ENCODE results near the gene TTLL8. TPM values are rescaled to one million over a fixed set of nuclear protein-coding genes. Genes with fewer than 3 reads are reported as not detected.

The TTLL8 gene
- total RNA-seq, 1 experiment from 2014 or later: not detected

DNA sequence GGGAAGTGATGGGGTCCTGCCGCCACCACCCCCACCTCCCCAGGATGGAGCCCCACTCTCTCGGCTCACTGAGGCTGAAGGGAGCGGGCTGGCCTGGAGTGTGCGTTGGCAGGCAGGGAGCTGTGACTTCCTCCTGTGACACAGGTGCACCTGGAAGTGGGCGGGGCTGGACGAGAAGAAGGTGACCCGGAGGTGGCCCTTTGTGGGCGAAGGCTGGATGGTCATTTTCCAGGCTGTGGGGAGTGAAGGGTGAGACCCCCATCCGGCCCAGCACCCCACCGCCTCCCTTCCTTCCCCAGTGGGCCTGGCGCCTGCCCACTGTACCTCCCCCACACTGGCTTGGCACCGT, 60.9 kb downstream of the TTLL8 start:
- Histone ChIP-seq H3K27ac (ENCODE audit: low read depth, low read length) (no peak overlapping the region), H4K20me1 (ENCODE audit: insufficient read depth) (no peaks in the 10 kb centered on the region), H3K9me3 (ENCODE audit: control insufficient read depth in 1 of 2, insufficient read depth in 1 of 2, low read depth in 1 of 2, low read length in 2 of 2) (no peaks in the 10 kb centered on the region), H3K27me3 (ENCODE audit: insufficient read depth, low read length) (no peaks in the 10 kb centered on the region), H3K79me2 (ENCODE audit: insufficient read depth, low read length) (no peaks in the 10 kb centered on the region), H3K4me3 (replicated peaks in 1 of 2; ENCODE audit: low read depth in 1 of 2, low read length in 2 of 2) (no peak overlapping the region), H3K4me2 (ENCODE audit: low read length) (no peak overlapping the region), H3K9me2 (ENCODE audit: insufficient read depth) (no peaks in the 10 kb centered on the region), H2AFZ (ENCODE audit: low read depth, low read length, poor library complexity, severe bottlenecking) (no peak overlapping the region), H3K9ac (ENCODE audit: low read length) (no peak overlapping the region), H3K36me3 (ENCODE audit: control insufficient read depth in 1 of 2, insufficient read depth in 2 of 2, low read length in 2 of 2) (no peaks in the 10 kb centered on the region), H3K4me1 (ENCODE audit: control insufficient read depth in 1 of 2, insufficient read depth in 2 of 2, low read length in 2 of 2) (peaks cover 0 to 14% of the 10 kb centered on the region in 2 experiments; a peak in 1 of 4 replicates)
- ATAC-seq (no peak), DNase-seq (ENCODE audit: low read depth, low spot score) (no peak)
- RAD21 ChIA-PET (ENCODE audit: low non-redundant PET in 1 of 2, low total read pairs in 2 of 2, uncharacterized antibody in 2 of 2, unreplicated experiment in 2 of 2): no interaction called here
- POLR2A ChIA-PET: no interaction called here
- no TSS peak for BruUV-seq (replicated peaks)
- CTCF ChIA-PET: no interaction called here
- no peak for TF ChIP-seq SIN3A (IDR thresholded peaks at IDR 0.05; ENCODE audit: low read depth)
- TF ChIP-seq SP1 (IDR thresholded peaks at IDR 0.05; ENCODE audit: low read depth): no peak
- TF ChIP-seq, protein P1, sequence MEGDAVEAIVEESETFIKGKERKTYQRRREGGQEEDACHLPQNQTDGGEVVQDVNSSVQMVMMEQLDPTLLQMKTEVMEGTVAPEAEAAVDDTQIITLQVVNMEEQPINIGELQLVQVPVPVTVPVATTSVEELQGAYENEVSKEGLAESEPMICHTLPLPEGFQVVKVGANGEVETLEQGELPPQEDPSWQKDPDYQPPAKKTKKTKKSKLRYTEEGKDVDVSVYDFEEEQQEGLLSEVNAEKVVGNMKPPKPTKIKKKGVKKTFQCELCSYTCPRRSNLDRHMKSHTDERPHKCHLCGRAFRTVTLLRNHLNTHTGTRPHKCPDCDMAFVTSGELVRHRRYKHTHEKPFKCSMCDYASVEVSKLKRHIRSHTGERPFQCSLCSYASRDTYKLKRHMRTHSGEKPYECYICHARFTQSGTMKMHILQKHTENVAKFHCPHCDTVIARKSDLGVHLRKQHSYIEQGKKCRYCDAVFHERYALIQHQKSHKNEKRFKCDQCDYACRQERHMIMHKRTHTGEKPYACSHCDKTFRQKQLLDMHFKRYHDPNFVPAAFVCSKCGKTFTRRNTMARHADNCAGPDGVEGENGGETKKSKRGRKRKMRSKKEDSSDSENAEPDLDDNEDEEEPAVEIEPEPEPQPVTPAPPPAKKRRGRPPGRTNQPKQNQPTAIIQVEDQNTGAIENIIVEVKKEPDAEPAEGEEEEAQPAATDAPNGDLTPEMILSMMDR (IDR thresholded peaks at IDR 0.05 in 2 of 3, conservative IDR thresholded peaks at IDR 0.05 in 1 of 3; ENCODE audit: borderline replicate concordance in 1 of 3, insufficient read depth in 1 of 3, low read depth in 2 of 3, low read length in 2 of 3): no peak
- TF ChIP-seq, protein P2, sequence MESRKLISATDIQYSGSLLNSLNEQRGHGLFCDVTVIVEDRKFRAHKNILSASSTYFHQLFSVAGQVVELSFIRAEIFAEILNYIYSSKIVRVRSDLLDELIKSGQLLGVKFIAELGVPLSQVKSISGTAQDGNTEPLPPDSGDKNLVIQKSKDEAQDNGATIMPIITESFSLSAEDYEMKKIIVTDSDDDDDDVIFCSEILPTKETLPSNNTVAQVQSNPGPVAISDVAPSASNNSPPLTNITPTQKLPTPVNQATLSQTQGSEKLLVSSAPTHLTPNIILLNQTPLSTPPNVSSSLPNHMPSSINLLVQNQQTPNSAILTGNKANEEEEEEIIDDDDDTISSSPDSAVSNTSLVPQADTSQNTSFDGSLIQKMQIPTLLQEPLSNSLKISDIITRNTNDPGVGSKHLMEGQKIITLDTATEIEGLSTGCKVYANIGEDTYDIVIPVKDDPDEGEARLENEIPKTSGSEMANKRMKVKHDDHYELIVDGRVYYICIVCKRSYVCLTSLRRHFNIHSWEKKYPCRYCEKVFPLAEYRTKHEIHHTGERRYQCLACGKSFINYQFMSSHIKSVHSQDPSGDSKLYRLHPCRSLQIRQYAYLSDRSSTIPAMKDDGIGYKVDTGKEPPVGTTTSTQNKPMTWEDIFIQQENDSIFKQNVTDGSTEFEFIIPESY (IDR thresholded peaks at IDR 0.05; ENCODE audit: extremely low read depth, insufficient replicate concordance, low read length): no peak
- no peak for TF ChIP-seq TCF7L2 (IDR thresholded peaks at IDR 0.05; ENCODE audit: borderline replicate concordance, extremely low read depth, insufficient read depth, insufficient read length)
- TF ChIP-seq, protein P3, sequence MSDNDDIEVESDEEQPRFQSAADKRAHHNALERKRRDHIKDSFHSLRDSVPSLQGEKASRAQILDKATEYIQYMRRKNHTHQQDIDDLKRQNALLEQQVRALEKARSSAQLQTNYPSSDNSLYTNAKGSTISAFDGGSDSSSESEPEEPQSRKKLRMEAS (IDR thresholded peaks at IDR 0.05): no peak
- TF ChIP-seq, protein P4, sequence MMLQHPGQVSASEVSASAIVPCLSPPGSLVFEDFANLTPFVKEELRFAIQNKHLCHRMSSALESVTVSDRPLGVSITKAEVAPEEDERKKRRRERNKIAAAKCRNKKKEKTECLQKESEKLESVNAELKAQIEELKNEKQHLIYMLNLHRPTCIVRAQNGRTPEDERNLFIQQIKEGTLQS (IDR thresholded peaks at IDR 0.05): no peak
- no peak for TF ChIP-seq POLR2A (IDR thresholded peaks at IDR 0.05; ENCODE audit: borderline replicate concordance, extremely low read depth, insufficient read depth, insufficient read length)
- TF ChIP-seq YY1 (IDR thresholded peaks at IDR 0.05; ENCODE audit: extremely low read depth, insufficient replicate concordance, low read depth, low read length): no peak
- no peak for TF ChIP-seq ZFX (IDR thresholded peaks at IDR 0.05)
- TF ChIP-seq FOSL1 (IDR thresholded peaks at IDR 0.05; ENCODE audit: low read depth): no peak
- no peak for TF ChIP-seq SRF (IDR thresholded peaks at IDR 0.05; ENCODE audit: low read depth)
- no peak for TF ChIP-seq POLR2AphosphoS5 (IDR thresholded peaks at IDR 0.05; ENCODE audit: low read depth, low read length)
- no peak for TF ChIP-seq EGR1 (IDR thresholded peaks at IDR 0.05; ENCODE audit: low read depth)
- no peak for TF ChIP-seq CBX3 (IDR thresholded peaks at IDR 0.05; ENCODE audit: low read depth)
- TF ChIP-seq EZH2phosphoT487 (IDR thresholded peaks at IDR 0.05; ENCODE audit: borderline replicate concordance): no peak
- intact Hi-C loops (cut with micrococcal nuclease): no loop called here

All from HCT116 (cell line).